HG02852 (cell line): ENCODE data around the gene ANKH.
"Not testable (repeated sequence)": the region's sequence is repeated elsewhere in the genome, so short reads cannot be mapped to it uniquely, and the experiment has no call there.

Experiments used
- ATAC-seq: cut with Tn5 transposase; IDR thresholded peaks from one replicate; pipeline ENCODE4 v1.9.1; 2021; ENCODE audit warnings: mild to moderate bottlenecking, moderate library complexity; ENCODE audit not compliant: unreplicated experiment

ANKH gene

DNA sequence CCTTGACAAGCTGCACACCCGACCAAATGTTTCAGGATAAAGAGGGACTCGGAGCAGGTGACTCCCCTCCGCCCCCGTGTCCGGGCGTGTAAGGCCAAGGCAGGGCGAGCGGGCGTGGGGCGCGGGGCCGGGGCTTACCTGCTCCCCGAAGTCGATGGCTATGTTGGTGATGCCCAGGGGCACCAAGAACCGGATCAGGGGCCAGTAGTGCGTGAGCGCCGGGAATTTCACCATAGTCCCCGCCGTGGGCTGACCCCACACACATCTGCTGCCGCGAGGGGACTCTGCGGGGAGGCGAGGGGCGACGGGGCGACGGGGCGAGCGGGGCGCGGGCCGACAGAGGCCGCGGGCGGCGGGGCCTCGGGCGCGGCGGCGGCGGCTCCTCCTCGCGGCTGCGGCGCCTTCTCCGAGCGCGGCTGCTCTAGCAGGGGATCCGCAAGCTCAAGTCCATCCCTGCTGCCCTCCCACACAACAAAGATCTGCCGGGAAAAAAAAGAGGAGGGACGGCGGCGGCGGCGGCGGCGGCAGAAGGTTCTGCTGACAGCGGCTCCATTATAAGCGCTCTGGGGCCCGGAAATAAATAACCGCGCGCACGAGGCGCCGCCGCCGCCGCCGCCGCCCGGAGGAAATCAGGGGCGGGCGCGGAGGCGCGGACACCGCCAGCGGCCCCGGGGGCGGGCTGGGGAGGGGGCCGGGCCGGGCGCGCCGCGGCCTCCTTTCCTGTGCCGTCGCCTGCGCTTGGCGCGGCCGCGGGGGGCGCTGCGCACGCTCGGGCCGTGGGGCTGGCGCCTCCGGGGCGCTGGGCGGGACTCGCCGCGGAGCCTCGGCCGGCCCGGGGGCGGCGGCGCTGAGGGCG is at the start of gene ANKH:
ANKH (minus strand) TSS at position 565 of the 856 bp plus-strand sequence; CDS start at position 234, 331 bp downstream.
- peak; percentile 89 for ATAC-seq

DNA sequence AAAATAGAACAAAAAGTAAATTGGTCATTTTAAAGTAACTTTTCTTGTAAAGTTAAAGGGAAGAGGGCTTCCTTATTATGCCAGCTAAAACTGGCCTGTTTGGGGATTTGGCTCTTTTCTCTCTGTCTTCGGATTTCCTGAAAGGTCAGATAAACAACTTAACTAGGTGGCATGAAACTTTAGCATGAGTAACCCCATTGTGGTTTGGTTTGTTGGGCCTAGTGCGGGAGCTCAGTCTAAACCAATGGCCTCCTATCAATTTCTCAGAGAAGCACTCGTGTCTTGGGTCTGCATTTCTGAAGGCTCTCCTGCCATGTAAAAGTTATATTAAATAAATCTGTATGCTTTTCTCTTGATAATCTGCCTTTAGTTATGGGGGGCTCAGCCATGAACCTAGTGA is 48.5 kb upstream of the ANKH start:
- ATAC-seq, result no peak

DNA sequence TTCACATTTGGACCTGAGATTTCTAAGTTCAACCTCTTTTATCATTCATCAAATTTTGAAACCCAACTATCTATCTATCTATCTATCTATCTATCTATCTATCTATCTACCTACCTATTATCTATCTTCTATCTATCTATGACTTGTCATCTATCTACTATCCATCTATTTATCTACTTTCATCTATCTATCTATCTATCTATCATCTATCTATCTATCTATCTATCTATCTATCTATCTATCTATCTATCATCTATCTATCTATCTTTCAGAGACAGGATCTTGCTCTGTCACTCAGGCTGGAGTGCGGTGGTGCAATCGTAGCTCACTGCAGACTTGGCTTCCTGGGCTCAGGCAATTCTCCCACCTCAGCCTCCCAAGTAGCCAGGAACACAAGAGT is 47.5 kb upstream of the ANKH start:
- ATAC-seq, result not testable (repeated sequence)

DNA sequence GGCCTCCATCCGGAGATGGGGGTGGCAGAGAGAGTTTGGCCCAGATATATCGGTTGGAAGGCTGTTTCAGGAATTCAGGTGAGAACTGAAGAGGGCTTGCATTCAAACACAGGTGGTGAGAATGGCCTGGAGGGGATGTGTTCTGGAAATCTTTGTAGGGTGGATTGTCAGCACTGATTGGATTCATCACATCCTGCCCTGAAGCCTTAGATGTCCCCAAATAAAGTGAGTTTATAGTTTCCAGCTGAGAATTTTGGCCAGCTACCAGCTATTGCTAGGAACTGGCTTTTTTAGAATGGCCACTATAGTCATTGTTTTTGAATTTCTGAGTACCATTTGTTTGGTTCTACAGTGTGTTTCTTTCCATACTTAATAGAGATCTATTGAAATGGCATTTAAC is 46.1 kb upstream of the ANKH start:
- ATAC-seq, result no peak

DNA sequence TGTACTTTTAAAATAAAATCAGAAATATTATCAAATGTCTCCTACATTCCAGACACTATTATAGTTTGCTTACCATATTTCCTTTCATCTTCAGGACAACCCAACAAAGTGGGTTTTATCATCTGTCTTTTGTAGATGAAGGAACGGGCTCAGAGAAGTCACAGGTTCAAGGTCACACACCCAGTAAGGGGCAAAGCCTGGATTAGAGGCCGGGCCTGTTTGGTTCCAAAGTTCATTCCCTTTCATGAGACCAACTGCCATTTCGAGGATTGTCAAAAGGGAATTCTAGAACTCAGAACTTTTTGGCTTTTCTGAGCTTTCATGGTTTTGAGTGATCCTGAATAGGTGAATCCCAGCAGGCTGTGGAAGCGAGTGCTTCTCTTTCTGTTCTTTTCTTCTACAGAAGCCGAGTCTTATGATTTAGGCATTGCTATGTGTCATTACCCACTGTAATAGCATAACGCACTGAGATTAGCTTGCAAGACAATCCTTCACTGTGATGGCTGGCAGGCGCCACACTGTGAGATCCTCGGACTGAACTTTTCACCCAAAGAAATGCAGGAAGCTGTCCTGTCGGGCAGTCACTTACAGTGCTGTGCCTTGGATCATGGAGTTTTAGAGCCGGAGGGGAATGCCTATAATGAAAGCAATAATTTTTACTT is 43.8 kb upstream of the ANKH start:
- no peak for ATAC-seq

DNA sequence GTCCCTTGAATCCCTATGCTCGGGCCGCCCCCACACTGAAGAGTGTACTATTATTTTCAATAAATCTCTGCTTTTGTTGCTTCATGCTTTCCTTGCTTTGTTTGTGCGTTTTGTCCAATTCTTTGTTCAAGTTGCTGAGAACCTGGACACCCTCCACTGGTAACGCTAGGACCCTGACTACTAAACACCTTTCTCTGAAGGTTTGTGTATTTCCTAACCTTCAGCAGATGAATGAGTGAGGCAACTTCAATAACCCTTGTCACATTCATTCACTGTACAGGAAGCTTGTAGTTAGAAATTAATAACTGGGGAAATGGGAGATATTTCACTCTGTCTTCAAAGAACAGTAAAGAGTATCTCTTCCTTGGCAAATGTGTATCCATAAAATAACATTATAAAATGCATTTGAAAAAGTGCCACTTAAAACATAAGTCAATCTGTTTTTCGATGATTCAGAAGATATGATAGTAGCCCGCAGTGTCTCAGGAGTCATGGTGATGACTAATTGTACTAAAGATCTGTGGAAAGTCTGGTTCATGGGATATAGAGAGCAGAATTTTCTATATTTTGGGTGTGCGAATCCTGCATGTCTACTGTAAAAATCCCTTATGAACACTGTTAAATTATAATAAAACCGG is 43.2 kb upstream of the ANKH start:
- no peak for ATAC-seq

DNA sequence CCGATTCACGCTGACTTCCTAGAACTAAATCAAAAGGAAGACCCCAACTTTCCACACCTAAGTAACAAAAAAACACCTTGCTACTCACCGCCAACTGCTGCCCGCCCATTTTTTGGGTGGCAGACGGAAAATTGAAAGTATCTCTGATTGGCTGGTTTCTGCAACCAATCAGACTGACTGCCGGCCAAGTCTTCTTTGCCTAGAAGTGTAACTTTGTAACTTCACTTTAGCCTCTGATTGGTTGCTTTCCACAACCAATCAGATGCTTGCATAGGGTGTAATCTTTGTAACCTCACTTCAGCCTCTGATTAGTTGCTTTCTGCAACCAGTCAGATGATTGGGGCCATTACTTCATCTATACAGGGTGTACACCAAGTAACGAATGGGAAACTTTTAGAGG is 42.6 kb upstream of the ANKH start:
- ATAC-seq, result no peak

DNA sequence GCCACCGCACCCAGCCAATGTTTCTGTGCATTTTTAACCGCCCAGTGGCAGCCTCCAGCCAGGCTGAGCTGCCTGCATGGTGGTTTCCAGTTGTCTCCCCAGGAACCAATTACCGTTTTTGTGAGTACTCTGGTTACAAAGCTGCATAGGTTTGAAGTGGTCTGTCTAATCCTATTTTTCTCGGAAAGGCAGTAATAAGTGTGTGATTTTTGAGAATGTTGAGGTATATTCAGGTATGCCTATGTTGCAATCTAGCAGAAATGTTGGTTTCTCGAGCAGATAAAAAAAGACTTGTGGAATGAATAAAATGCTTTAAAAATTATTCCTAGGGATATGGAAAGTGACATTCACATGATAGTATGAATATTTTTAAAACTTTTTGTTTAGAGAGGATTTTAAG is 41.5 kb upstream of the ANKH start:
- ATAC-seq, result no peak

DNA sequence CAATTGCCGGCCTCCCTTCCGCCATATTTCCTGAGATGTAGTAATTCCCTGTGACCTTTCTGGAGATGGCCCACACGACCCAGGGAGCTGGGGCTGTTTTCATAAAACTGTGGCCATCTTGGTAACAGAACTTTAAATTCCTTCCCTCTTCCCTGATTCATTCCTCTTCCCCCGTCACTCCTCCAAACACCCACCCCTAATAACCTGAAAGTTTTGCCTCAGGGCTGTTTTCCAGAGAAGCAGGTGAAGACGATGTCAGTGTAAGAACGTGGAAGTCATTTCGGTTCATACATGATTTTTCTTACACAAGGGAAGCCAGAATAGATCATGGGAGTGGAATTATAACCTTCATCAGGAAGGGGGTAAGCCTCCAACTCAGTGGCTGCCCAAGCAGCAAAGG is 40.6 kb upstream of the ANKH start:
- no peak for ATAC-seq

DNA sequence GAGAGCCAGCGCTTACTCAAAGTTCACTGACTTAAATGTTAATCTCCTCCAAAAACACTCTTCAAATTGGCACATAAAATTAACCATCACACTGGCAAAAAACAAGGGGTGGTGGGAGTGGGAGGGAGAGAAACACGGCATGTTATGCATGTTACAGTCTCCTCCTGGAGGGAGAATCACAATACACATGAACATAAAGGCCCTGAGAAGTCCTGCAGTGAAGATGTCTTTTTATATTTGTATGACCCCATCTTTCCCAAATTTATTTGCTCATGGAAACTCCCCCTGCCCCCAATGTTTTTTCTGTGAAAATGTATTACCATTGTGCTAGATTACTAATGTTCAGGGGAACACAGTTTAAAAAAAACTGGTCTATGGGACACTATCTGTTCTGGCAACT is 37.8 kb upstream of the ANKH start:
- no peak for ATAC-seq

DNA sequence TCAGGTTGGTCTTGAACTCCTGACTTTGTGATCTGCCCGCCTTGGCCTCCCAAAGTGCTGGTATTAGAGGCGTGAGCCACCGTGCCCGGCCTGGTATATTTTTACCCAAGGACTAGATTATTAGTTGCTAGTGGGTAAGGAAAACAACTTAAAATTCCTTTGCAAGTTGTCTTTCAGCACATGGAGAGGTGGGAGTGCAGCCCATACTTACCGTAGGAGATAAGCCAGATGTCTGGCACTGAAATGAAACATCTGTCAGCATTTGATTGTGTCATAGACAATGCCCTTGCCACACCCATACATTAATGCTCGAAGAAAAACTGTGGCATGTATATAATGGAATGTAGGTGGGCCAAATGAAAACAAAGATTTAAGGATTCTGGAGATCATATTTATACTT is 36.6 kb upstream of the ANKH start:
- ATAC-seq, result no peak

DNA sequence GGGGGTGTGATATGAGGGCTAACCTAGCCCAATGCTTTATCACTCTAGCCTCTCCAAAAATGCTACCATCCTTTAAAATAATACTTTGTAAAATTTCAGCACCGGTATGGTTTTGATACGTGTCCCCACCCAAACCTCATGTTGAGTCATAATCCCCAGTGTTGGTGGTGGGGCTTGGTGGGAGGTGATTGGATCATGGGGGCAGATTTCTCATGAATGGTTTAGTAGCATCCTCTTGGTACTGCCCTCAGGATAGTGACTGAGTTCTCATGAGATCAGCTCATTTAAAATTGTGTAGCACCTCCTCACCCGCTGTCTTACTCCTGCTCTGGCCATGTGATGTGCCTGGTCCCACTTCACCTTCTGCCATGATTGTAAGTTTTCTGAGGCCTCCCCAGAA is 35.0 kb upstream of the ANKH start:
- ATAC-seq, result no peak

DNA sequence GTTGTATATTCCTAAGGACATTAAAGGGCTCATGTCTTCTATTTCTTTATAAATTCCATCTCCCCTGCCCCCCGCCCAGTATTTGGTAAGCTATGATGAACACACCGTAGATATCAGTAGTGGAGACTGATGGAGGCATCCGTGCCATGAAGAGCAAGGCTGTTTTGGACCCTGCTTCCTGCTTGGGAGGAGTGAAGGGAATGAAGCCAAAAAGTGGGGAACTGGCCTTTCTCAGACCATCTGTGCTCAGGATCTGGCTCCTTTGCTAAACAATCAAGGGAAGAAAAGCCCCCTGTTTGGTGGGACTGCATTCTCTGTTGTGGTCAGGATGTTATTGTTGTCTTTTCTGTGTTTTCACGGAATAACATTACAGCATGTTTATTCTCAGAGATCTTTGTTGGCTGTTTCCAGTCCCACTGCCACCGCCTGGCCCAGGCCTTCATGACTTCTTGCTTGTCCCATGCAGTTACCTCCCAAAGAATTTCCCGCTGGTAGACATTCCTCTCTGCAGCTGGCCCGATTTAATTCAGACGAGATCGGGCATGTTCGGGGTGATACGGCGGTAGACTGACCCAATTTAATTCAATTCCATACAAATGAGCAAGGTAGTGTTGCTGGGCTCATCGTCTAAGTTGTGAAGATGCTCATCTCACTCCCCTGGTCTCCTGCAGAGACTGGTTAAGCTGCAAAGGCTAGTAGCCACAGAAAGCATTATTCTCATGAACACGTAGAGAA is 31.4 kb upstream of the ANKH start:
- ATAC-seq, result no peak

DNA sequence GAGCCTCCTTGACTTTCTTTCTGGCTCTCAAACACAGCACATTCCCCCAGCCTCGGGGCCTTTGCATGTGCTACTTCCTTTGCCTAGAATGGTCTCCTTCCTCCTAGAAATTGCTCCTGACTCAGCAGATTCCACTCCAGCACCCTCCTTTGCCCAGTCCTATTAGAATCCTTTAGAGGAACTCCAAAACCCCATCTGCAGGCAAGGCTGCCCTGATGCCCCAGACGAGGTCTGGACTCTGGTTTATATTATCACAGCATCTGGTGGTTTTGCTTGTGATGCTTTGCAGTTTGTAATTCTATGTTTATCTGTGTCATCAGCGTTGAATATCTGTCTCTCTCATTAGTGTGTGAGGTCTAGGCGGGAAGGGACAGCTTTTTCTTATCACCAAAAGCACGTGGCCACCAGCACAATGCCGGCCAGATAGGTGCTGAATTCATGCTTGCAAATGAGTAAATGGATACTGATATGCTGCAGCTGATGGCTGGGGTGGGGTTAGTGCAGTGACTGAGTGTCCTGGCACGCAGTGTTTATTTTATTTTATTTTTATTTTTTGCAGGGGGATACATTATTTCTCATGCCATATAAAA is 30.0 kb upstream of the ANKH start:
- ATAC-seq, result no peak

DNA sequence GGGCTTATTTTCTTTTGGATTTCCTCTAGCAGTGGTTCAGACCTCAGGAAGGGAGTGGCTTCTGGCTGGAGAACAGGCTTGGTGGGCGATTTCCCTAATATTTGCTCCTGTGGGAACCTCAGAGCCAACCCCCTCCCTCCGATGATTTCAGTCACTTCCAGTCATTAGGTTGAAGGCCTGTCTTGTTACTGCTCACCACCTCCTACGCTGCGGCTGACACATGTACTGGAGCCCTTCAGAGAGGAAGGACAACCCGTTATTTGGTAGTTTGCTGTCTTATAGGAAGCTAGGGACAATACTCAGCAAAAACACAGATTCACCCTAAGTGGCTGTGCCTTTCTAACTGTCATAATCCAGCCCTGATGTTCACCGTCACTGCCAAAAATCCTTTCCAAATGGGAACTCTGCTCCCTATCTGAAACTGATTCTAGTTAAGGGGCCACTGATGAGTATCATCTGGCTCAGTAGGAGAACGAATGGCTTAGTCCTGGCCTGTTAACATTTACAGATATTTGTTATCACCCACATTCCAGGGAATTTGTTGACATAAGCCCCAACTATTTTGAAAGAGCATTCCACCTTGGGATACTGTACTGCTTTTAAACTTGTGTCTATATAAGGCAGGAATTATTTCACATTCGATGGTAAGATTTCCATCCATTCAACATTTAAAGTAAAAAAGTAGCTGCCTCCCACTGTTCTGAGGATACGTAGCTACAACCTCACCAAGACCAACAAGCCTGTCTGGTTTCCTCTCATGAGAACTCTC is 29.3 kb upstream of the ANKH start:
- no peak for ATAC-seq

DNA sequence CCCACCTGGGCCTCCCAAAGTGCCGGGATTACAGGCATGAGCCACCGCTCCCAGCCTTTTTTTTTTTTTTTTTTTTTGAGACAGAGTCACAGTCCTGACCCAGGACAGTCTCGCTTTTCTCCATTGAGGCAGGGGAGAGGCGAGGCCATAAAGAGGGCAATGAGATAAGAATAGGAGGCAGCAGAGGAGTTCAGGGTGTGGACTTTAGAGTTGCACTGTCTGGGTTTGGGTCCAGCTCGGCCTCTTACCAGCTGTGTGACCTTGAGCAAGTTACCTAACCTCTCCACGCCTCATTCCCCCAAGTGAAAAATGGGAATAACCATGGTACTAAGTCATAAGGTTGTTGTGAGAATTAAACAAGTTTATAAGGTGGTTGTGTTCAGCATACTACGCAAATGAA is 24.6 kb upstream of the ANKH start:
- no peak for ATAC-seq

DNA sequence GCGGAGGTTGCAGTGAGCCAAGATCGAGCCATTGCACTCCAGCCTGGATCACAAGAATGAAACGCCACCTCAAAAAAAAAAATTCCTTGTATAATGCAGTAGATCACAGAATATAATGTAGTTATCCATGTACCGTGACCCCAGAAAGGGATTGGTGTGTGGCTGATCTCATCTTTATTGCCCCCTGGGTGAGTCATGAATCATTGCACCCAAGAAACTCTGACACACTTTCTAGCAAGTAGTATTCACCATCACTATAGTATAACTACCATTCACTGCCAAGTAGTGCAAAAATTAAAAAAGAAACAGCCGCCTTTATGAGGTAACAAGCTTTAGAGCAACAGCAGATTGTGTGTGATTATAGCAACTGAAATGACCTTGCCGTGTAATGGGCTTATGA is 23.7 kb upstream of the ANKH start:
- ATAC-seq, result no peak

DNA sequence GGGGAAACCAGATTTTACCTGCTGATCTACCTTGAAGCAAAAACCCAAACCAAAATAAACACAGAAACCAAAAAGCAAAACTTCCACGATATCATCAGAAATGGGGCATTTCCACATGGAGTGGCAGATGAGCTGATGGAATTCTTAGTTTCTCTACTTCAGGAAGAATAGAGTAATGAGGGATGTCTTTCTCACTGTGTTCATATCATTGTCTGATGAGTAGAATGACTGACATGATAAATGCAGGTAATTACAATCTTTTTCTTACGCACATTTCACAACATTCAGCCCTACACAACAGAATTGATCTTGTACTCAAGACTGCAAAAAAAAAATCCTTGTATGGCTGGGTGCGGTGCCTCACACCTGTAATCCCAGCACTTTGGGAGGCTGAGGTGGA is 23.2 kb upstream of the ANKH start:
- no peak for ATAC-seq

DNA sequence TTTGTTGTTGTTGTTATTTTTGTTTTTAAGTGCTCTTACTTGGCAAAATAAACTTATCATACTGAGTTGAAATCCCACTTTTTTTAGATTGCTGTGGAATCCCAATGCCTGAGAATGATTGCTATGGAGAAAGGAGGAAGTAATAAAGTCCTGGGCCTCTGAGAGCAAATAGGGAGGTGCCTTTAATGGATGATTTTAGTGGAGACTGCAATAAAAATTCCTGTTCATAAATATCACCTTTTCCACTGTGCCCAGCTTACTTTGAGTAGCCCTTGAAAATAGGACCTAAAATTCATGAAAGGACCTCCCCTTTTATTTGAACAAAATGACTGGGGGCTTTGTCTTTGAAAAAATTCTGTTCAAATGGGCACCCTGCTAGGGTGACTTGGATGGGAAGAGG is 21.8 kb upstream of the ANKH start:
- no peak for ATAC-seq

DNA sequence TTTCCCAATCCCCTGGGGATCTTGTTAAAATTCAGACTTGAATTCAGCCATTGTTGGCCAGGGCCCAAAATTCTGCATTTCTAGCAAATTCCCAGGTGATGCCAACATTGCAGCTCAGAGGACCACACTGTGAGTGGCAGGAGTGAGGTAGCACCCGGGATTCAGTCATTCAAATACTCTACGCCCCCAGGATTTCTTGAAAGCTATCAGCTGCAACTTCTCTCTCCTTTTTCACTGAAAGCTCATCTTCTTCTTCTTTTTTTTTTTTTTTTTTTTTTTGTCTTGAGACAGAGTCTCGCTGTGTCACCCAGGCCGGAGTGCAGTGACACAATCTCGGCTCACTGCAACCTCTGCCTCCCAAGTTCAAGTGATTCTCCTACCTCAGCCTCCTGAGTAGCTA is 19.3 kb upstream of the ANKH start:
- ATAC-seq, result no peak
